GM21825 (cell line): ENCODE data around the gene HEMK1.

Experiments used
- ATAC-seq: cut with Tn5 transposase; IDR thresholded peaks from one replicate; pipeline ENCODE4 v1.9.1; 2021; ENCODE audit warnings: mild to moderate bottlenecking, moderate library complexity; ENCODE audit not compliant: unreplicated experiment

The HEMK1 gene

GRCh38 chr3:50611464-50612233 is 42.3 kb downstream of the HEMK1 start, which contains the start of gene CISH:
Gene CISH, minus strand, starts transcription at chr3:50611774. Its CDS starts 124 bp downstream, at chr3:50611650.
- peak; percentile 64 for ATAC-seq

GRCh38 chr3:50612234-50612882 is 43.0 kb downstream of the HEMK1 start:
- ATAC-seq, result no peak

GRCh38 chr3:50612970-50613846 is 43.9 kb downstream of the HEMK1 start:
- no peak for ATAC-seq

- ATAC-seq, result no peak
Observed at GRCh38 chr3:50615190-50615589, 45.9 kb downstream of the HEMK1 start.

- ATAC-seq, result peak; percentile 25
Observed at GRCh38 chr3:50616003-50616769, 46.9 kb downstream of the HEMK1 start.

GRCh38 chr3:50616770-50617095 is 47.4 kb downstream of the HEMK1 start:
- peak; percentile 64 for ATAC-seq

GRCh38 chr3:50617096-50617791 is 47.9 kb downstream of the HEMK1 start, which contains the start of gene MAPKAPK3:
Gene MAPKAPK3, plus strand, starts transcription at chr3:50617151. Its CDS starts 415 bp downstream, at chr3:50617566.
- ATAC-seq, result no peak

- no peak for ATAC-seq
Observed at GRCh38 chr3:50617911-50618481, 48.7 kb downstream of the HEMK1 start.

- ATAC-seq, result no peak
Observed at GRCh38 chr3:50620420-50620819, 51.1 kb downstream of the HEMK1 start.

- no peak for ATAC-seq
Observed at GRCh38 chr3:50620820-50621219, 51.5 kb downstream of the HEMK1 start.

- no peak for ATAC-seq
Observed at GRCh38 chr3:50622881-50623280, 53.6 kb downstream of the HEMK1 start.

- ATAC-seq, result peak; percentile 42
Observed at GRCh38 chr3:50623840-50624474, 54.6 kb downstream of the HEMK1 start.

- ATAC-seq, result no peak
Observed at GRCh38 chr3:50624634-50625033, 55.3 kb downstream of the HEMK1 start.

GRCh38 chr3:50625231-50626182 is 56.2 kb downstream of the HEMK1 start:
- ATAC-seq, result no peak

GRCh38 chr3:50626401-50626800 is 57.1 kb downstream of the HEMK1 start:
- ATAC-seq, result no peak

GRCh38 chr3:50627407-50628051 is 58.2 kb downstream of the HEMK1 start:
- ATAC-seq, result no peak

- no peak for ATAC-seq
Observed at GRCh38 chr3:50628601-50629000, 59.3 kb downstream of the HEMK1 start.

GRCh38 chr3:50630394-50630793 is 61.1 kb downstream of the HEMK1 start:
- no peak for ATAC-seq
